ENCODE results near the gene TMEM109. TPM values are rescaled to one million over a fixed set of nuclear protein-coding genes. Genes with fewer than 3 reads are reported as not detected.

TMEM109 gene
- total and polyA plus RNA-seq, 9 of the 15 experiments (the other 6 are each of a cell fraction or from before 2014, with no cell fraction given): 9.2 to 71.3 (median 30.5) TPM

- TF ChIP-seq REST (IDR thresholded peaks at IDR 0.05; ENCODE audit: borderline replicate concordance) (peak; percentile 15; the same call in 1 of the 2 replicates), REST (CRISPR knock-in tag; IDR thresholded peaks at IDR 0.05; ENCODE audit: low read depth) (no peak), JUND (IDR thresholded peaks at IDR 0.05; ENCODE audit: borderline replicate concordance, low read depth, low read length) (peak; percentile 49), JUND (tag; IDR thresholded peaks at IDR 0.05; ENCODE audit: borderline replicate concordance, low read depth, low read length) (peak; percentile 8; the same call in 1 of the 3 replicates), VEZF1 (CRISPR knock-in tag; IDR thresholded peaks at IDR 0.05) (peak; percentile 31; the same call in 1 of the 2 replicates), KAT7 (CRISPR knock-in tag; IDR thresholded peaks at IDR 0.05; ENCODE audit: borderline replicate concordance) (0 out of 2 replicates have a peak, but pooled peaks have one; percentile 57), HSF4 (CRISPR knock-in tag; IDR thresholded peaks at IDR 0.05; ENCODE audit: borderline replicate concordance) (no peak), TFAP4 (CRISPR knock-in tag; IDR thresholded peaks at IDR 0.05; ENCODE audit: borderline replicate concordance) (peak; percentile 51; the same call in 1 of the 2 replicates), HNRNPLL (IDR thresholded peaks at IDR 0.05; ENCODE audit: low read depth, low read length, poor library complexity, severe bottlenecking) (peak; percentile 84), RAD21 (CRISPR knock-in tag; conservative IDR thresholded peaks at IDR 0.05 in 1 of 2, IDR thresholded peaks at IDR 0.05 in 1 of 2) (peak in 1 of 2 experiments; percentile 7; a peak in 1 of 4 replicates), GTF2F1 (IDR thresholded peaks at IDR 0.05; ENCODE audit: low read depth, low read length) (no peak), MEIS2 (IDR thresholded peaks at IDR 0.05; ENCODE audit: partially characterized antibody) (peak; percentile 29), FOSL1 (tag; conservative IDR thresholded peaks at IDR 0.05) (peak; percentile 57; the same call in 1 of the 2 replicates)
Measured at GRCh38 chr11:60915248-60915914, 1.4 kb downstream of the TMEM109 start (continued).

All from K562 (cell line).